ENCODE measurements around the gene RBMS2. TPM values are rescaled to one million over a fixed set of nuclear protein-coding genes. Genes with fewer than 3 reads are reported as not detected.
A peak's percentile ranks its signal among the peaks of the same experiment; 100 is the strongest.

RBMS2 gene
- total and polyA plus RNA-seq, 2 experiments from 2014 or later, result 11.4 to 13.1 TPM

DNA sequence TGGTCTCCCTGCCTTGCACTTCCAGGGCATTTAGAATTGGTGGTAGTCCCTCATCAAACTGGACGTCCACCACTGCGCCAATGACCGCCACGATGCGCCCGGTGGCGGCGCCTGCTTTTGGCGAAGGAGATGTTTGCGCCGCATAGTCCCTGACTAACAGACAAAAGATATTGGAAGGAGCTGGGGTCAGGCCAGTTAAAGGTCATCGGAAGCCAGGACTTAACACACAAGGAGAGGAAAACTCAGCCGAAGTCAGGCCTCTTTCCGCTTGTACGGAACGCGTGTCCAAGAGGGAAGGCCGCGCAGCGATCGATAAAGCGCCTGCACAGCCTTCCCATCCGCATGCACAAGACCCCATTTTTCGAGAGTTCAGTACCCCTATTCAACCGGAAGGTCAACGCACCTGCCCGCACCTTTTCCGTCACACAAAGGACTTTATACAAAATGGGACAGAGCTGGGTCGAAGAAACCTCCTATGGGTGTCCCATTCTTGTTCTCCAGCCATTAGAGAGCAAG lies 123.6 kb downstream of the RBMS2 start:
- peaks cover 43% of the 10 kb centered on the region for H3K36me3 ChIP-seq
- peak; percentile 19 to 21 for DNase-seq (ENCODE audit: low read depth in 1 of 2, low spot score in 1 of 2)
- peak overlapping the region; percentile 90 for H3K4me3 ChIP-seq
- H3K27me3 ChIP-seq, result no peaks in the 10 kb centered on the region
- peaks cover 17% of the 10 kb centered on the region for H3K4me1 ChIP-seq (ENCODE audit: low read depth)
- H3K9me3 ChIP-seq (ENCODE audit: low read depth), result no peaks in the 10 kb centered on the region
- H3K27ac ChIP-seq, result peak overlapping the region; percentile 82
- TF ChIP-seq, protein P1, sequence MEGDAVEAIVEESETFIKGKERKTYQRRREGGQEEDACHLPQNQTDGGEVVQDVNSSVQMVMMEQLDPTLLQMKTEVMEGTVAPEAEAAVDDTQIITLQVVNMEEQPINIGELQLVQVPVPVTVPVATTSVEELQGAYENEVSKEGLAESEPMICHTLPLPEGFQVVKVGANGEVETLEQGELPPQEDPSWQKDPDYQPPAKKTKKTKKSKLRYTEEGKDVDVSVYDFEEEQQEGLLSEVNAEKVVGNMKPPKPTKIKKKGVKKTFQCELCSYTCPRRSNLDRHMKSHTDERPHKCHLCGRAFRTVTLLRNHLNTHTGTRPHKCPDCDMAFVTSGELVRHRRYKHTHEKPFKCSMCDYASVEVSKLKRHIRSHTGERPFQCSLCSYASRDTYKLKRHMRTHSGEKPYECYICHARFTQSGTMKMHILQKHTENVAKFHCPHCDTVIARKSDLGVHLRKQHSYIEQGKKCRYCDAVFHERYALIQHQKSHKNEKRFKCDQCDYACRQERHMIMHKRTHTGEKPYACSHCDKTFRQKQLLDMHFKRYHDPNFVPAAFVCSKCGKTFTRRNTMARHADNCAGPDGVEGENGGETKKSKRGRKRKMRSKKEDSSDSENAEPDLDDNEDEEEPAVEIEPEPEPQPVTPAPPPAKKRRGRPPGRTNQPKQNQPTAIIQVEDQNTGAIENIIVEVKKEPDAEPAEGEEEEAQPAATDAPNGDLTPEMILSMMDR (IDR thresholded peaks at IDR 0.05; ENCODE audit: low read depth, low read length), result no peak

Other genes starting within 250 kb of the RBMS2 start
- gene CS, start 221.5 kb upstream of the RBMS2 start, total RNA-seq, result 280 and 360 TPM in 2 replicates
- gene CS, start 221.5 kb upstream of the RBMS2 start, polyA plus RNA-seq, result 243 and 289 TPM in 2 replicates
- gene CNPY2, start 205.8 kb upstream of the RBMS2 start, total RNA-seq, result 85.3 and 107 TPM in 2 replicates
- 245 and 302 TPM in 2 replicates for gene CNPY2, start 205.8 kb upstream of the RBMS2 start, polyA plus RNA-seq
- gene PAN2, start 187.8 kb upstream of the RBMS2 start, total RNA-seq, result 52.6 and 63.1 TPM in 2 replicates
- 72.7 and 76.0 TPM in 2 replicates for gene PAN2, start 187.8 kb upstream of the RBMS2 start, polyA plus RNA-seq
- gene IL23A, start 182.9 kb upstream of the RBMS2 start, total RNA-seq, result 0.63 TPM in 1 of 2 replicates, not detected in the other
- gene IL23A, start 182.9 kb upstream of the RBMS2 start, polyA plus RNA-seq, result 0.52 TPM in 1 of 2 replicates, not detected in the other
- gene STAT2, start 161.7 kb upstream of the RBMS2 start, total RNA-seq, result 59.4 and 78.7 TPM in 2 replicates
- gene STAT2, start 161.7 kb upstream of the RBMS2 start, polyA plus RNA-seq, result 56.2 and 78.5 TPM in 2 replicates
- gene APOF, start 159.0 kb upstream of the RBMS2 start, total RNA-seq, result not detected in 2 replicates
- gene APOF, start 159.0 kb upstream of the RBMS2 start, polyA plus RNA-seq, result not detected in 2 replicates
- 12.8 and 19.6 TPM in 2 replicates for gene TIMELESS, start 72.4 kb upstream of the RBMS2 start, total RNA-seq
- 22.7 and 28.5 TPM in 2 replicates for gene TIMELESS, start 72.4 kb upstream of the RBMS2 start, polyA plus RNA-seq
- gene MIP, start 67.2 kb upstream of the RBMS2 start, total RNA-seq, result not detected in 2 replicates
- 0.29 and 1.4 TPM in 2 replicates for gene MIP, start 67.2 kb upstream of the RBMS2 start, polyA plus RNA-seq
- gene SPRYD4, start 53.2 kb upstream of the RBMS2 start, total RNA-seq, result 3.6 and 4.9 TPM in 2 replicates
- gene SPRYD4, start 53.2 kb upstream of the RBMS2 start, polyA plus RNA-seq, result 4.4 and 5.3 TPM in 2 replicates
- gene GLS2, start 33.7 kb upstream of the RBMS2 start, total RNA-seq, result 1.3 and 1.4 TPM in 2 replicates
- gene GLS2, start 33.7 kb upstream of the RBMS2 start, polyA plus RNA-seq, result 1.2 and 1.3 TPM in 2 replicates
- gene BAZ2A, start 108.5 kb downstream of the RBMS2 start, total RNA-seq, result 72.4 and 153 TPM in 2 replicates
- 65.0 and 104 TPM in 2 replicates for gene BAZ2A, start 108.5 kb downstream of the RBMS2 start, polyA plus RNA-seq
- gene ATP5F1B, start 124.2 kb downstream of the RBMS2 start, total RNA-seq, result 1,322 and 1,661 TPM in 2 replicates
- gene ATP5F1B, start 124.2 kb downstream of the RBMS2 start, polyA plus RNA-seq, result 3,161 and 3,964 TPM in 2 replicates
- gene PTGES3, start 166.5 kb downstream of the RBMS2 start, total RNA-seq, result 59.9 and 82.2 TPM in 2 replicates
- 210 and 262 TPM in 2 replicates for gene PTGES3, start 166.5 kb downstream of the RBMS2 start, polyA plus RNA-seq
- gene NACA, start 203.5 kb downstream of the RBMS2 start, total RNA-seq, result 916 and 1,196 TPM in 2 replicates
- gene NACA, start 203.5 kb downstream of the RBMS2 start, polyA plus RNA-seq, result 871 and 891 TPM in 2 replicates
- gene PRIM1, start 230.5 kb downstream of the RBMS2 start, total RNA-seq, result 6.0 and 9.9 TPM in 2 replicates
- 15.4 and 17.8 TPM in 2 replicates for gene PRIM1, start 230.5 kb downstream of the RBMS2 start, polyA plus RNA-seq
- gene HSD17B6, start 241.5 kb downstream of the RBMS2 start, total RNA-seq, result 0.53 and 1.9 TPM in 2 replicates
- gene HSD17B6, start 241.5 kb downstream of the RBMS2 start, polyA plus RNA-seq, result 0.64 TPM in 1 of 2 replicates, not detected in the other